ENCODE measurements around the gene CMTM4. TPM values are rescaled to one million over a fixed set of nuclear protein-coding genes. Genes with fewer than 3 reads are reported as not detected.

The CMTM4 gene
- total and polyA plus RNA-seq, 4 donors, result 24.3 to 78.0 (median 32.0) TPM

- DNase-seq (no peak), ATAC-seq (ENCODE audit: insufficient read depth, low FRiP score) (no peak)
- Histone ChIP-seq H3K27me3 (ENCODE audit: control insufficient read depth in 3 of 3, insufficient read depth in 3 of 3, low read length in 2 of 3) (no peaks in the 10 kb centered on the region), H3K27ac (ENCODE audit: low read depth in 1 of 2, low read length in 1 of 2) (no peak overlapping the region), H3K36me3 (ENCODE audit: control insufficient read depth in 4 of 4, insufficient read depth in 4 of 4, low read length in 4 of 4) (peaks cover 0 to 5% (median 0%) of the 10 kb centered on the region in 4 donors), H3K9me3 (ENCODE audit: control insufficient read depth in 4 of 4, insufficient read depth in 3 of 4, low read length in 3 of 4) (no peaks in the 10 kb centered on the region), H3K4me1 (ENCODE audit: control insufficient read depth in 5 of 5, insufficient read depth in 5 of 5, low read length in 5 of 5) (peaks cover 0 to 4% (median 0%) of the 10 kb centered on the region in 5 donors), H3K9ac (ENCODE audit: insufficient read depth in 1 of 2, low read length in 2 of 2) (no peak overlapping the region), H3K4me3 (no peak overlapping the region)
- WGBS, 2 donors, result 91 to 94% methylated on average over 6 of the region's 6 CpGs
- no peak for TF ChIP-seq CTCF (IDR thresholded peaks at IDR 0.05; ENCODE audit: control extremely low read depth, extremely low read depth)
Measured at GRCh38 chr16:66639091-66639885, 57.3 kb downstream of the CMTM4 start.

- Histone ChIP-seq H3K4me3 (no peak overlapping the region), H3K27me3 (ENCODE audit: control insufficient read depth in 3 of 3, insufficient read depth in 3 of 3, low read length in 2 of 3) (no peaks in the 10 kb centered on the region), H3K9ac (ENCODE audit: insufficient read depth in 1 of 2, low read length in 2 of 2) (no peak overlapping the region), H3K36me3 (ENCODE audit: control insufficient read depth in 4 of 4, insufficient read depth in 4 of 4, low read length in 4 of 4) (peaks cover 0 to 5% (median 2%) of the 10 kb centered on the region in 4 donors), H3K9me3 (ENCODE audit: control insufficient read depth in 4 of 4, insufficient read depth in 3 of 4, low read length in 3 of 4) (no peaks in the 10 kb centered on the region), H3K27ac (ENCODE audit: low read depth in 1 of 2, low read length in 1 of 2) (no peak overlapping the region), H3K4me1 (ENCODE audit: control insufficient read depth in 5 of 5, insufficient read depth in 5 of 5, low read length in 5 of 5) (peaks cover 0 to 4% (median 0%) of the 10 kb centered on the region in 5 donors)
- no peak for ATAC-seq (ENCODE audit: insufficient read depth, low FRiP score)
- no peak for TF ChIP-seq CTCF (IDR thresholded peaks at IDR 0.05; ENCODE audit: control extremely low read depth, extremely low read depth)
- DNase-seq, result no peak
- WGBS, 2 donors, result 92 to 93% methylated on average over 3 of the region's 3 CpGs
Measured at GRCh38 chr16:66637806-66638205, 58.7 kb downstream of the CMTM4 start.

- Histone ChIP-seq H3K9ac (ENCODE audit: insufficient read depth in 1 of 2, low read length in 2 of 2) (no peak overlapping the region), H3K27ac (ENCODE audit: low read depth in 1 of 2, low read length in 1 of 2) (no peak overlapping the region), H3K9me3 (ENCODE audit: control insufficient read depth in 4 of 4, insufficient read depth in 3 of 4, low read length in 3 of 4) (no peaks in the 10 kb centered on the region), H3K4me1 (ENCODE audit: control insufficient read depth in 5 of 5, insufficient read depth in 5 of 5, low read length in 5 of 5) (peaks cover 0 to 4% (median 0%) of the 10 kb centered on the region in 5 donors), H3K27me3 (ENCODE audit: control insufficient read depth in 3 of 3, insufficient read depth in 3 of 3, low read length in 2 of 3) (no peaks in the 10 kb centered on the region), H3K4me3 (no peak overlapping the region), H3K36me3 (ENCODE audit: control insufficient read depth in 4 of 4, insufficient read depth in 4 of 4, low read length in 4 of 4) (peaks cover 0 to 5% (median 2%) of the 10 kb centered on the region in 4 donors)
- no peak for TF ChIP-seq CTCF (IDR thresholded peaks at IDR 0.05; ENCODE audit: control extremely low read depth, extremely low read depth)
- no peak for ATAC-seq (ENCODE audit: insufficient read depth, low FRiP score)
- WGBS, 2 donors, result 87 to 89% methylated on average over 5 of the region's 5 CpGs
- DNase-seq, result no peak
Measured at GRCh38 chr16:66636199-66636598, 60.3 kb downstream of the CMTM4 start.

Data from lung (tissue), 12 donors.